ENCODE data around the gene GRIK1. TPM values are rescaled to one million over a fixed set of nuclear protein-coding genes. Genes with fewer than 3 reads are reported as not detected.

Gene GRIK1
- total and polyA plus RNA-seq, 12 donors = not detected

DNA sequence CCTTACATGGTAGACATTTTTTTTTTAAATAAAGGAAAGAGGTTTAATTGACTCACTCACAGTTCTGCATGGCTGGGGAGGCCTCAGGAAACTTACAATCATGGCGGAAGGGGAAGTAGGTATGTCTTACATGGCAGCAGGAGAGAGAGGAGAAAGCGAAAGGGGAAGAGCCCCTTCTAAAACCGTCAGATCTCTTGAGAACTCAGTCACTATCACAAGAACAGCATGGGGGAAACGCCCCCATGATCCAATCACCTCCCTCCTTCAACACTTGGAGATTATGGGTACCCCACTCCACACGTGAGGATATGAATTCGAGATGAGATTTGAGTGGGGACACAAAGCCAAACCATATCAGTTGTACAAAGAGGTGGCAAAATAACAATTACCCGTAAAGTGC is 301.7 kb downstream of the GRIK1 start:
- Histone ChIP-seq H3K4me3 (no peak overlapping the region), H3K27me3 (no peaks in the 10 kb centered on the region), H3K9me3 (no peaks in the 10 kb centered on the region), H3K4me1 (peaks cover 0 to 17% (median 0%) of the 10 kb centered on the region in 9 donors), H3K36me3 (no peaks in the 10 kb centered on the region), H3K27ac (no peak overlapping the region)
- intact Hi-C loops (cut with DNase I) = no loop called here
- TF ChIP-seq, protein P1, sequence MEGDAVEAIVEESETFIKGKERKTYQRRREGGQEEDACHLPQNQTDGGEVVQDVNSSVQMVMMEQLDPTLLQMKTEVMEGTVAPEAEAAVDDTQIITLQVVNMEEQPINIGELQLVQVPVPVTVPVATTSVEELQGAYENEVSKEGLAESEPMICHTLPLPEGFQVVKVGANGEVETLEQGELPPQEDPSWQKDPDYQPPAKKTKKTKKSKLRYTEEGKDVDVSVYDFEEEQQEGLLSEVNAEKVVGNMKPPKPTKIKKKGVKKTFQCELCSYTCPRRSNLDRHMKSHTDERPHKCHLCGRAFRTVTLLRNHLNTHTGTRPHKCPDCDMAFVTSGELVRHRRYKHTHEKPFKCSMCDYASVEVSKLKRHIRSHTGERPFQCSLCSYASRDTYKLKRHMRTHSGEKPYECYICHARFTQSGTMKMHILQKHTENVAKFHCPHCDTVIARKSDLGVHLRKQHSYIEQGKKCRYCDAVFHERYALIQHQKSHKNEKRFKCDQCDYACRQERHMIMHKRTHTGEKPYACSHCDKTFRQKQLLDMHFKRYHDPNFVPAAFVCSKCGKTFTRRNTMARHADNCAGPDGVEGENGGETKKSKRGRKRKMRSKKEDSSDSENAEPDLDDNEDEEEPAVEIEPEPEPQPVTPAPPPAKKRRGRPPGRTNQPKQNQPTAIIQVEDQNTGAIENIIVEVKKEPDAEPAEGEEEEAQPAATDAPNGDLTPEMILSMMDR (IDR thresholded peaks at IDR 0.05) = no peak
- DNase-seq (no peak), ATAC-seq (no peak)
- WGBS, 2 donors = 80 to 88% methylated on average over 7 of the region's 7 CpGs

DNA sequence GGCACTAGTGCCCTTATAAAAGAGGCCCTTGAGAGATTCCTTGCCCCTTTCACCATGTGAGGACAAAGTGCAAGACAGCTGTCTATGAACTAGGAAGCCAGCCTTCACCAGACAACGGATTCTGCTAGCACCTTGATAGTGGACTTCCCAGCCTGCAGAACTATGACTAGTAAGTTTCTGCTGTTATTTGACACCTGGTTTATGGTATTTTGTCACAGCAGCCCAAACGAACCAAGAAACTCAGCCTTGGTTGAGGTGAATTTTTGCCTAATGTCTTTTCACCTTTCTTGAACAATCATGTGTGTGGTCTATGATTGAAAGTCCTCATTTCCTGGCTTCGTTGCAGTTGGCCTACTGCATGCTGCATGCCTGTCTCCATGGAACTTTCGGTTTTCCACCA is 302.2 kb downstream of the GRIK1 start:
- no peak overlapping the region for H3K27ac ChIP-seq
- DNase-seq (no peak), ATAC-seq (no peak)
- H3K9me3 ChIP-seq = no peaks in the 10 kb centered on the region
- no peaks in the 10 kb centered on the region for H3K36me3 ChIP-seq
- TF ChIP-seq, protein P1 (IDR thresholded peaks at IDR 0.05) = no peak
- WGBS, 2 donors = 82 to 84% methylated on average over 4 of the region's 4 CpGs
- no peak overlapping the region for H3K4me3 ChIP-seq
- peaks cover 0 to 17% (median 0%) of the 10 kb centered on the region in 9 donors for H3K4me1 ChIP-seq
- intact Hi-C loops (cut with DNase I) = no loop called here
- no peaks in the 10 kb centered on the region for H3K27me3 ChIP-seq

DNA sequence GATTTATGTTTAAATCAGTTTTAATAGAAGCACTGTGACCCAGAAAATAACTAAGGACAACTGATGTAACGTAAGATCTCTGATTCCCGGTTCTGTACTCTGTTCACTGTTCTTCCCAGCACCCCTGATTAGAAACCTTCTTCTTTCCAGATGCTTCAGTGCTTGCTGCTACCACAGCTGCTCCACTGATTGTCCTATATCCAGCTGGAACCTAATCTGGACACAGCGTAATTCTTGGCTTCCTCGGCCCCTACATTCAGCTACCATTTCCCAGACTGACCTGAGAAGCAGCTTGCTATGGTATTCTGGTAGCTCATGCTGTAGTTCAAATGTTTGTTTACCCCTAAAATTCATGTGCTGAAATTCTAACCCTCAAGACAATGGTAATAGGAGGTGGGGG is 302.7 kb downstream of the GRIK1 start:
- TF ChIP-seq, protein P1 (IDR thresholded peaks at IDR 0.05) = no peak
- H3K27ac ChIP-seq = no peak overlapping the region
- H3K4me1 ChIP-seq = peaks cover 0 to 17% (median 0%) of the 10 kb centered on the region in 9 donors
- peak in 4 of 8 donors; percentile 28 to 80 (median 64) for ATAC-seq
- H3K36me3 ChIP-seq = no peaks in the 10 kb centered on the region
- intact Hi-C loops (cut with DNase I) = no loop called here
- DNase-seq = no peak
- WGBS, 2 donors = 81 to 90% methylated on average over 4 of the region's 4 CpGs
- H3K9me3 ChIP-seq = no peaks in the 10 kb centered on the region
- H3K4me3 ChIP-seq = no peak overlapping the region
- H3K27me3 ChIP-seq = no peaks in the 10 kb centered on the region

DNA sequence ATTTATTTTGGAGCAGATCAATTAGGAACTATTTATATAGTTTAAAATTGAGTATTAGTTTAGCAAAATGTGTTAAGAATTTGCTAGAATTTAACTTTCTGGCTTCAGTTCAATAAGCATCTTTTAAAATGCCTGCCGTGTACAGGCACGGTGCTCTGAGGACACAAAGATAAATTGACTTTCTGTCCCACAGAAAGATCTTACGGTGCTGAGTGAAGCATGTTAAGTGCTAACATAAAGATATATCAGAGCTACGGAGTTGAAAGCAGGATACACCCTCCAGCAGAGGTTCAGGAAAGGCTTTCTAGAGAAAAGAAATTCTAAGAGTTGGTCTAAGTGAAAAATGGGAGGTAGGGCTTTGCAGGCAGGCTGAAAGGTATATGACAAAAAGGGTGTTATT is 305.4 kb downstream of the GRIK1 start:
- WGBS, 2 donors = 59 to 76% methylated on average over 4 of the region's 4 CpGs
- TF ChIP-seq, protein P1 (IDR thresholded peaks at IDR 0.05) = no peak
- ATAC-seq (no peak), DNase-seq (no peak)
- H3K27me3 ChIP-seq = no peaks in the 10 kb centered on the region
- intact Hi-C loops (cut with DNase I) = no loop called here
- H3K36me3 ChIP-seq = no peaks in the 10 kb centered on the region
- no peaks in the 10 kb centered on the region for H3K9me3 ChIP-seq
- H3K27ac ChIP-seq = no peak overlapping the region
- no peak overlapping the region for H3K4me3 ChIP-seq
- peaks cover 0 to 7% (median 0%) of the 10 kb centered on the region in 9 donors for H3K4me1 ChIP-seq

Measured in heart right ventricle (tissue), 16 donors.